Activated CD4-positive, alpha-beta T cell treated with anti-CD3 and anti-CD28 coated beads, Interleukin-10, Interleukin-2, amounts not matched to agents 100 ng/mL and 50 ng/mL, durations not matched to agents 16 hours and 8 hours (primary cell): Measurements from ENCODE around the gene ABR.
"Not testable (repeated sequence)": the region's sequence is repeated elsewhere in the genome, so short reads cannot be mapped to it uniquely, and the experiment has no call there.

Source experiments
- DNase-seq: peaks from one replicate; pipeline ENCODE4 v3.0.0-alpha.2; 2020

The ABR gene

DNA sequence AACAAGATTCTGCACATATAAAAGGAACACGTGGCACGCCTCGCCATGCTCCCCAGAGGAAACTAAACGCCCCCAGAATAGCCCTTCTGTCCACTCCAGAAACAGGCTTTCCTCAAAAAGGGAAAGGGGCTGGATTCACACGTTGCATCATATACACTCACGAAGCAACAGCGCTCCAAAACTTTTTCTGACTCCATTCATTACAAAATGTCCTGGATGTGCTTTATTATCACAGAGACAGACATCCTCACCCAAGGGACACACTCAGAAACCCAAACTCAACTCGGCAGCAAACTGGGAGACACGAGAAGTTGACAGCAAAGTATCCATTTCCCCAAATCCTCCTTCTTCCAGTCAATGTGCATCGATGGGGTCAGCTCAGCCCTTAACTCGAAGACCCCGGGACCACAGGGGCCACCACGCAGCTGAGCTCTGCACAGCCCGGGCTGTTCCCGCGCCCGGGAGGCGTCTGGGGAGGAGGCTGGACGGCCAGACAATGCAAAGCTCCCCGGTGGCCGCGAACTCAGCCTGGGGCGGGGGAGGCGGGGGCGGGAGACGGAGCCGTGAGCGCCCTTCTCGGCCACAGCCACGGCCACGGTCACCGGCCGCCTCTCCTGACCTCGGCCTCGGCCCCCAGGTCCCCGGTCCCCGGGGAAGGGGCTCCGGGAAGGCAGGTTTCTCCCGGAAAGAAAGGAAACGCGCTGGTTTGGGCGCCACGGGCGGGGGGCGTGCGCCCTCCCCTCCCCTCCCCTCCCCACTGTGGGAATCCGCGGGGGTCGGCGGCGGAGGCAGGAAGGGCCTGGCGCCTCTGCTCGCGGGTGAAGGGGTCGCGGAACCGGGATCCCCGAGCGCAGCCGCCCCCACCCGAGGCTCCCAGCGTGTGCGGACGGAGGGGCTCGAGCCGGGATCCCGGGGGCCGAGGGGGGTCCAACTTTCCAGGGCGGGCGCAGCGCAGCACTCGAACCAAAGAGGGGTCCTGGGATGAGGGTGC is 201.4 kb downstream of the ABR start:
- no peak for DNase-seq

DNA sequence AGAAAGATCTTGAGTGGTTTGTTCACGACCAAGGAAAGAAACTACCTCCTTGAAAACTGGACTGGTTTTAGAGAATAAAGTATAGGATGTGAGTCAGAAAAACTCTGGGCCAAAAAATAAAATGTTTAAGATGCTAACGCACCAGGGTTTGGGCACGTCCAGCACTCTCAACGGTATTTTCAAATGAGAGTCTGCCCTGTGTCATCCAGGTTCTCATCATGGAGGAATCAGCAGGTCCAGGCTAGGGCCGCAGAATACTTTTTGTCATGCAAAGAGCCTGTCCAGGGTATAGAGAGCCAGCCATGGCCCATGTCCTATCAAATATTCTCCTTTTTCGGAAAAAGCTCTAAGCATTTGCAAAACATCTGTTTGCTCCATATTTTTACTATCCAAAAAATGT is 202.6 kb downstream of the ABR start:
- no peak for DNase-seq

DNA sequence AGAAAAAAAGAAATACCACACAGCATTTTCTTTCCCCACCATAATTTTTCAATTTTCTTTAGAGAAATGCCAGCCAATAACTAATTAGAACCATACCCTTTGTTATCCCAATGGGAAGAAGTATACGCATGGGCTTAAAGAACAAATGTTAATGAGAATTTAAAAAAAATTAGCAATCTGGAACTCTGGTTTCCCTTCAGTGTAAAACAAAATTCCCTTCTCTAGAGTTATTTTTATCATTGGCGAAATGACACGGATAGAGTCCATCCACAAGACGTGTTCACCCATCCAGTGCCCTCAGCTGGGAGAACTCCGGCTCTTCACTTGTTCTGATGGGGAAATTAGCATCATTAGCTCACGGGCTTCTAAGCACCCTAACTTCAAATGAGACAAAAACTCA is 203.5 kb downstream of the ABR start:
- no peak for DNase-seq

DNA sequence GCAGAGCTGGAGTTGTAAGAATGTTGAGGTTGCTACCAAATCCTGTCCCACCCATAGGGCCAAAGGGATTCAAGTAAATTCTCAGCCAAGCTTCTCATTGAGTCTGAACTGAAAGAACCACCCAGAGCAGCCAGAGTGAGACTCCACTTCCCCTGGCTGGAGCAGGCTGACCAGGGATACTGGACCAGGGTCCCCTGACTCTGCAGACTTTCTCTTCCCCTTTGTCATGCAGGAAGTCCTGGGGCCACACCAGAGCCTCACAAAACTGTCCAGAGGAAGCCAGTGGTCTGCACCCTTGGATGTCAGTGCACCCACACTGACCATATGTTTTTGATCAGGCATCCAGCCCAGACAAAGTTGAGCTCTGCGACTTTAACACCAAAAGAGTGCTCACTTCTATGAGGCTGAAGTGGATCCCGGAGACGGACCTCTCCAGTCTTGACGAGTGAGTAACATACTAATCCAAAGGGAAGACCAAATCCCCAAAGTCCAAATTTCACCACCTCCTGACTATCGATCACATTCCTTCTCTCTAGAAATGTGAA is 204.3 kb downstream of the ABR start:
- DNase-seq, result no peak

GRCh38 chr17:974778-975177 is 205.0 kb downstream of the ABR start:
- not testable (repeated sequence) for DNase-seq

DNA sequence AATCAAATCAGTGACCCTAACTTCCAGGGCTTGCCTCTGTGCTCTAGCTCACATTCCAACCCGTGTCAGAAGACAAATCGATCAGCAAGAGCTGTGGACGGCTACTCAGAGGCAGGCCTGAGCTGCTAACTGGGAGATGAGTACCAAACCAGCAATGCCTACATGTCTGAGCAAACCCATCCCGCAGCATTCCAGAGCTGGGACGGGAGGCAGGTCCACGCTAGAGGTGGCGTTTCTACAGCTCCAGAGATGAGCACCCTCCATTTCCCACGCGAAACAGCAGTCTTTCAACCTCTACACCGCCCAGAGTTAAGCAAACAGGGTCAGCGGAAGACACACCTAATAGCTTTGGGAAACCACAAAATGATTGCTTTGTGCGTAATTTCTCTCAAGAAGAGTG is 206.7 kb downstream of the ABR start:
- DNase-seq, result no peak

DNA sequence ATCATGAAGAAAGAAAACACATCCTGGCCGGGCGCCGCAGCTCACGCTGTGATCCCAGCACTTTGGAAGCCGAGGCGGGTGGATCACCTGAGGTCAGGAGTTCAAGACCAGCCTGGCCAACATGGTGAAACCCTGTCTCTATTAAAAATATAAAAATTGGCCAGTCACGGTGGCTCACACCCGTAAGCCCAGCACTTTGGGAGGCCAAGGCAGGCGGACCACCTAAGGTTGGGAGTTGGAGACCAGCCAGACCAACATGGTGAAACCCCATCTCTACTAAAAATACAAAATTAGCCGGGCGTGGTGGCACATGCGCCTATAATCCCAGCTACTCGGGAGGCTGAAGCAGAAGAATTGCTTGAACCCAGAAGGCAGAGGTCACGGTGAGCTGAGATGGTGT is 207.9 kb downstream of the ABR start:
- DNase-seq, result not testable (repeated sequence)

GRCh38 chr17:970364-970763 is 209.4 kb downstream of the ABR start:
- DNase-seq, result no peak

DNA sequence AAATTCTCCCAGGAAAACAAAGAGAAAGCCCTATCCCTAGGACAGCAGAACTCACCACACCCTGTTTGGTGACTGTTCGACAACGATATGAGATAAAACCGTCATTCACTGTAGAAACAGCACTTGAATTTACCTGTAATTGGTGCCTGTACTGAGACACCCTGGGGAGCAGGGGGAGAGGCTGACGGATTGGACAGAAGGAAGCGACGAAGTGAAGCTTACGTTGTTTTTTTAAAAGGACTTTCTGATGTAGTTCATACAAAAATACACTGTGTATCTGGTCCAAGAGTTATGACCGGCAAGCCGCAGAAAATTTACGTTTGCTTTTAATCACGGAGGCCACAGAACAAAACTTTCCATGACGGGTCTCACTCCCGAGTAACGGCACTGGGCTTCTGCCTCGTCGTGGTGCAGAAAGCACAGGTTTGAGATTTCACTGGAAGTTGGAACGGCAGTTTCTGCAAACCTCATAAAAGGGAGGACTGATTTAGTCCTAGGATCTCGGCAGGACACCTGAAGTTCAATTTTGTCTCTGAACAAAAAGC is 209.9 kb downstream of the ABR start:
- DNase-seq, result no peak

DNA sequence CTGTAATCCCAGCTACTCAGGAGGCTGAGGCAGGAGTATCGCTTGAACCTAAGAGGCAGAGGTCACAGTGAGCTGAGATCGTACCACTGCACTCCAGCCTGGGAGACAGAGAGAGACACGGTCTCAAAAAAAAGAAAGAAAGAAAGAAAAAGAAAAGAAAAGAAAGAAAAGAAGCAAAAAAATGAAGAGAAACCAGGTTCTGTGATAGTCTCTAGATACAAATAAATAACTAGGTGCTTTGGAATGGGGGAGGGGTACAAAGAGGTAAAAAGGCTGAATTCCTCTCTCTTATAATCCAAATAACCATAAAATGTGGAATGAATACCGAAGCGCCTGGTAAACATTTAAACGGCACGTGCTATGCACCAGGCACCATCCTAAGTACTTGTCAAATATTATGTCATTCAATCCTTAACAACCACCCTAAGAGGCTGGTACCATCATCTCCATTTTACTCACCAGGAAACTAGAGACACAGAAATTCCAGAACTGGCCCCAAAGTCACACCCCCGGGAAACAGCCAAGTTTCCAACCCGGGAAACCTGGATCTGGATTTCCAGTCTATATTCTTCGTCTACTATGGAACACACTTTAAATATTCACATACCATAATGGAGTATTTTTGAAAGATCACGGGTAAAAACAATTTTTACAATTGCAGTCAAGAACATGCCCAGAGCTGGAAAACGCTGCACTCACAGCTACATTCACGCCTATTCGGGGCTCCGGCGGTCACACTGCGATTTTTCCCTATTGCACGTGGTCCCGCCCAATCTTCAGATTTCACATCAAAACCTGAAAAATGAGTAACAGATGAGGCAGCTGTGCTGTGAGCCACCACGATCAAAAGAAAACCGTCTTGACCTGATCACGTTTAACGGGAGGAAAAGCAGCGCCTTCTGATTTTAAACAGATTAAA is 210.7 kb downstream of the ABR start:
- no peak for DNase-seq

DNA sequence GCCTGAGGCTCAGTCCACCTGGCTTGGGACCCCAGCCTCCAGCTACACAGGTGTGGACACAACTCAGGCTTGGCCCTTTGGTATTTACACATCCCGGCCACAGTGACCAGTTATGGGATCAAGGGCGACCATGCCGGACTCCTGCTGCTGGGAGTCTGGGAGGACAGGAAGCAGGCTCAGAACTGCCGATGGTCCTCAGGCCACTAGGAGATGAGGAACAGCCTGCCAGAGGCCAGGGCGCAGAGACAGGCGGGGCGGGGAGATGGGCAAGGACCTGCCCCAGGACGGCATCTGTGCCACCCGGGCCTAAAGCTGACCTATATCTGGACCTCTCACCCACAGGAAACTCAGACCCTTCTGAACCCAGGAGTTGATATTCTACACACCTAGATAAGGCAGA is 212.7 kb downstream of the ABR start:
- DNase-seq, result no peak

DNA sequence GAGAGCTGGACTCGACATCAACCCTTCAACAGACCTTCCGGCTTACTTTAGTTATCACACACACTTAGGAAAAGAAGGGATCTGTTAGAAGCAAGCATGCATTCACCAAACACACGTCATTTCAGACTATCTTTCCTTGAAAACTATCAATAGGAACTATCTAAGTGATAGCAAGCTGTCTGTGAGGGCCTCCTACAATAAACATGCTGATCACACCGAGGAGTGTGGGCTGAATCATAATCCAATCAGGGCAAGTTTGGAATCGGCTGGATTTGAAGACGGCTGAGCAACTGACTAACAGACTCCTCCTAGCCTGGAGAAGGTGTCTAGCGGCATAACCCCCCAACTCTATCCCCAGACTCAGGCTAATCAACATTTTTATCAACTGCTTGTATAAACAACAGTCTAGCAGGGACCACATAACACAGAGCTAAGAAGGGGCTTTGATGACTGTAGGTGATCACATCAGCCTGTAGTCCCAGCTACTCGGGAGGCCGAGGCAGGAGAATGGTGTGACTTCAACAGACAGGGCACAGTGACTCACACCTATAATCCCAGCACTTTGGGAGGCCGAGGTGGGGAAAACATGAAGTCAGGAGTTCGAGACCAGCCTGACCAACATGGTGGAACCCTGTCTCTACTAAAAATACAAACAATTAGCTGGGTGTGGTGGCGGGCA is 214.3 kb downstream of the ABR start:
- DNase-seq, result no peak

- DNase-seq, result no peak
Observed at GRCh38 chr17:964876-965275, 214.9 kb downstream of the ABR start.

DNA sequence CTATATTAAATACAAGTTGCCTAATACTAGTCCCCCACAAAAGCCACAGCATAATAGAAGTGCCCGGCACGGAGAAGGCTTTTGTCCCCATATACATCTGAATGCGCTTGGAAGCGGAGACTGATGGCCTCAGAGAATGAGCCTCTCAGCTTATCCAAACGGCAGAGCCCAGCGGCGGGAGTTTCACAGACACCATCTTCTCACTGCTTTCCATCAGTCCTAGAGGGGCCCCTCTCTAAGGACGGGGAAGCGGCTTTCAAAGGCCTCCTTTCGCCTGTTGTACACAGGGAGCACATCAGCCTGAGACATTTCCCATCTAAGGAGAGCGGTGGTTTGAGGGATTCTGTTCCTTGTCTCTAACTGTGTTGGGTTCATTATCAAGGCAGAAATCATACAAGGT is 217.1 kb downstream of the ABR start:
- no peak for DNase-seq

DNA sequence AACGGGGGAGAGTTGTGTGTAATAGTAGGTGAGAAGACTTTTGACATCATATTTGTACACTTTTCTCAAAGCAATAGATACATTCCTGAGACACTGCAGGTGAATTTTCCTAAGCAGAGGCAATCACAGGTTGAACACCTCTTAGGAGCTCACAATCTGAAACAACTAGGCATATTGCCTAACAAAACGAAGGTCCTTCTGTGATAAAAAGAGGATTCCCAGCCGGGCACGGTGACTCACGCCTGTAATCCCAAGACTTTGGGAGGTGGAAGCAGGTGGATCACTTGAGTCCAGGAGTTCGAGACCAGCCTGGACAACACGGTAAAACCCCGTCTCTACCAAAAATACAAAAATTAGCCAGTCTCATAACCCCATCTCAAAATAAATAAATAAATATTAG is 217.6 kb downstream of the ABR start:
- no peak for DNase-seq

- DNase-seq, result no peak
Observed at GRCh38 chr17:958712-959451, 220.9 kb downstream of the ABR start.

GRCh38 chr17:957856-958421 is 221.8 kb downstream of the ABR start:
- DNase-seq, result no peak

DNA sequence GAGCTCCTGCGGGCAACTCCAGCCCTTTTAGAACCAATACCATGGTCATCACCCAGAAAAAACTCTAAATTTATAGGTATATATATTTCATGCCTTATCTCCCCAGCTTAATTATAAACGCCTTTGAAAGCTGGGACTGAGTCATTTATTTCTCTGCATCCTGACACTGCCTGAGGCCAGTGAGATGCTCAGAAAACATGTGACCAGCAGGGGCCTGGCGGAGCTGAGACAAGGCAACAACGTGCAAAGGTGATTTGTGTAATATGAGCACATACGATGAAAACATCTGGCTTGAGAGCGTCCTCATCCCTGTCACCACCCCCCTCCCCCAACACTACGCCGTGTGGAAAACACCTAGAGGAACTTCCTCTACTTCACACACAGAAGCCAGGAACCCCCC is 222.9 kb downstream of the ABR start:
- no peak for DNase-seq

DNA sequence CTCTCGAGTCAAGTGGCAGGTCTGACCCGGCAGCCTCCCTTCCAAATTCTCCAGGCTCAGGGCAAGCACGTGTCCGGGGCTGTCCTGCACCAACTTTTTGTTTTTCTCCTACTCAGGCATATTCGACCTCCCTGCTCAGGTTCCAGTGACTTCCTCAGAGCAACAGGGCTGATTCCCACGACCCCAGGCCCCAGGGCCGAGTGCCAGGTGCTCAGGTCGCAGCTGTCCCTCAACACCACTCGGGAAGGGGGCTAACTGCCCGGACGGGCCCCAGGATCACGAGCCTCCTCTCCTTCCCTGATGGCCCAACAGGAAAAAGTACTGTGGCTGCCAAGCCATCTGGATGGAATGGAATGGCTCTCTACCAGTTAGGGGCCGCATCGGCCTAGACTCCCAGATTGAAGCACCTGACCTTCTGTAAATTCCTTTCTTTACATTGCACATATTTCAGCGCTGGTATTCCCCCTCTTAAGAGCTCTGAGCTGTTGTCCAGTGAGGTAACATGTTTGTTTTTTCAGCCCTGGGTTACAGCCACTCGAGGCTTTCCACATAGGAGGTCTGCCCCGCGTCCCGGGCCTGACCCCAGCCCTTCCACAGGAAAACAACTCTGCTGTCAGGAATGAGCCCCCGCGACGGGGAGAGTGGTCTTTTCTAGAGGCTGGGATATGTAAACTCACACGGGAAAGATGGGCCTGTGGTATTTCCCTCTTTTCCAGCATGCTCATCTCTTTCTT is 225.2 kb downstream of the ABR start:
- DNase-seq, result no peak

DNA sequence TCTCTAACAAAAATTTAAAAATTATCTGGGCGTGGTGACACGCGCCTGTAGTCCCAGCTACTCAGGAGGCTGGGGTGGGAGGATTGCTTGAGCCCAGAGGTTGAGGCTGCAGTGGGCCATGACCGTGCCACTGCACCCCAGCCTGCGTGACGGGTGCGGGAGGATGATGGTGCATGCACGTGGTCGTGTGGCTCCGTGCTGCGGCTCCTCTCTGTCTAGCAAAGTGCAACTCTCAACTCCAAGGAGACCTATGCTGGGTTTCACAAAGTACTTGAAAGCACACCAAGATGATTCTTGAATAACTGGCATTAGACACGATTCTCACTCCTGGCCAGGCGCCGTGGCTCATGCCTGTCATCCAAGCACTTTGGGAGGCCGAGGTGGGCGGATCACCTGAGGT is 226.0 kb downstream of the ABR start:
- DNase-seq, result no peak
